ENCODE measurements around the gene ICA1.

- TF ChIP-seq CTCF (IDR thresholded peaks at IDR 0.05) (no peak), POLR2A (IDR thresholded peaks at IDR 0.05) (no peak)
These were observed 152.6 kb downstream of the ICA1 start for GRCh38 chr7:8109196-8110022.

All from thyroid gland (tissue), 4 donors.